ENCODE measurements around the gene CLEC17A.
"Not testable (repeated sequence)": the region's sequence is repeated elsewhere in the genome, so short reads cannot be mapped to it uniquely, and the experiment has no call there.

Gene CLEC17A

GRCh38 chr19:14582894-14583340 is at the start of gene CLEC17A:
CLEC17A (plus strand) TSS chr19:14583084; CDS start chr19:14583161, 77 bp downstream.
- no peak for TF ChIP-seq ZFX (IDR thresholded peaks at IDR 0.05; ENCODE audit: borderline replicate concordance)
- TF ChIP-seq CTCF (IDR thresholded peaks at IDR 0.05), result no peak
- no peak within 1 kb of the TSS for H3K27ac ChIP-seq

GRCh38 chr19:14533450-14533849 is 49.4 kb upstream of the CLEC17A start:
- no peak for TF ChIP-seq CTCF (IDR thresholded peaks at IDR 0.05)
- TF ChIP-seq ZFX (IDR thresholded peaks at IDR 0.05; ENCODE audit: borderline replicate concordance), result no peak
- H3K27ac ChIP-seq, result no peak overlapping the region

DNA sequence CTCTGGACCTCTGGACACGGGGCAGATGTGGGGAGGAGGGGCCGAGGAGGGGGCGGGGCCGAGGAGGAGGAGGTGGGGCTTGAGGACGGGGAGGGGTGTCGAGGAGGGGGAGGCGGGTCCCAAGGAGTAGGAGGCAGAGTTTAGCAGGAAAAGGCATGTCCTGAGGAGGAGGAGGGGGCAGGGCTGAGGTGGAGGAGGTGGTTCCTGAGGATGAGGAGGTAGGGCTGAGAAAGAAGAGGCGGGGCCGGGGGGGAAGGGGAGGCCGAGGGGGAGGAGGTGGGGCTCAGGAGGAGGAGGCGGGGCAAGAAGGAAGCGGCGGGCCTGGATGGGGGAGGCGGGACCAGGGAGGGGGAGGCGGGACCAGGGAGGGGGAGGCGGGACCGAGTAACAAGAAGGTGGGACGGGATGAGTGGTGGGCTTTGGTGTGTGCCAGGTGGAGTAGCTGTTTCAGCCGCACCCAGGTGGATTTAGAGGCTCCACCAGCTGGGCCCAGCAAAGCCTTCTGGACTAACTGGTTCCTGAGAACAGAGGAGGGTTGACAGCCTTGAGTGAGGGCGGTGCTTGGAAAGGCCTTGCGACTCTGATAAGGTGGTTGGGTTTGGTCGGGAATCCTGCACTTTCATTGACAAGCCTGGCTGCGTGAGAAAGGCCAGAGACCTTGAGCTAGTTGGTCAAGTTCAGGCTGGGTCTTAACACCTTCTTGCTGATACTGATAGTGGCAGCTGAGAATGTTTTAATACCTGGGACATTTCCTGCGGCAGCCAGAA is 45.8 kb upstream of the CLEC17A start:
- peak overlapping the region; percentile 52 for H3K27ac ChIP-seq
- no peak for TF ChIP-seq ZFX (IDR thresholded peaks at IDR 0.05; ENCODE audit: borderline replicate concordance)
- no peak for TF ChIP-seq CTCF (IDR thresholded peaks at IDR 0.05)

GRCh38 chr19:14540741-14541525 is 42.0 kb upstream of the CLEC17A start:
- TF ChIP-seq CTCF (IDR thresholded peaks at IDR 0.05) (no peak), ZFX (IDR thresholded peaks at IDR 0.05; ENCODE audit: borderline replicate concordance) (no peak)
- no peak overlapping the region for H3K27ac ChIP-seq

DNA sequence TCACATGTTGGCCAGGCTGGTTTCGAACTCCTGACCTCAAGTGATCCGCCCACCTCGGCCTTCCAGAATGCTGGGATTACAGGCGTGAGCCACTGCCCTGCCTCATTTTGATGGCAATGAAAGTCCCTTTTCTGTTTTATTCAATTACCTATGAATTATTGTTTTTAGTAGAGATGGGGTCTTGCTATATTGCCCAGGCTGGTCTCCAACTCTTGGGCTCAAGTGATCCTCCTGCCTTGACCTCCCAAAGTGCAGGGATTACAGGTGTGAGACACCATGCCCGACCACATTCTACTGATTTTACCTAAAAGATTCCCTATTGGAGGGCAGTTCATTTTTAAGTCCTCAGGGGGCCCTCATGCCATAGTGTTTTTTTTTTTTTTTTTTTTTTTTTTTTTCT is 40.9 kb upstream of the CLEC17A start:
- not testable (repeated sequence) for H3K27ac ChIP-seq

GRCh38 chr19:14542711-14543328 is 40.1 kb upstream of the CLEC17A start:
- H3K27ac ChIP-seq, result no peak overlapping the region
- no peak for TF ChIP-seq CTCF (IDR thresholded peaks at IDR 0.05)
- TF ChIP-seq ZFX (IDR thresholded peaks at IDR 0.05; ENCODE audit: borderline replicate concordance), result no peak

DNA sequence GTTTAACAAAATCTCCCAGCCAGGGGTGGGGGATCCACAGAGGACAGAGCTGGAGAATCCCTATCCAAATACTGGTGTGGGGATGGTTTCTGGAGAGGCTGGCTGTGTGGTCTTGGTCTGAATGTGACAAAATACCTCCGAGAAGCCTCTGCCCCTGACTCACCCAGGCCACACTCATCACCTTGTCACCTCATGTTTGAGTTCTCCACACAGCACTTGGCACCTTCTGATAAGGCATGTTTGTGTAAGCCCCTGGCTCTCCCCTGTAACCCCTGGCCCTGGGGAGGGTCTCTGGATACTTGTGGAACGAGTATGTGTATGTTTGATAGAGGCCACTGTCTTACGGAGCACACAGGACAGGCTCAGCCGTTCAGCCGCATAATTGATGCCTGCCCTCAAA is 38.8 kb upstream of the CLEC17A start:
- TF ChIP-seq ZFX (IDR thresholded peaks at IDR 0.05; ENCODE audit: borderline replicate concordance), result no peak
- TF ChIP-seq CTCF (IDR thresholded peaks at IDR 0.05), result no peak
- no peak overlapping the region for H3K27ac ChIP-seq

Measured in 22Rv1 (cell line).